HepG2 (cell line): Measurements from ENCODE around the gene DYRK2. TPM values are rescaled to one million over a fixed set of nuclear protein-coding genes. Genes with fewer than 3 reads are reported as not detected.

Experiments used
- ATAC-seq: fragments of 200-7000 bp; cut with Tn5 transposase; 3 replicates; pipeline ENCODE4 v1.9.1; 2020; ENCODE audit warnings: mild to moderate bottlenecking, moderate library complexity
- BruUV-seq: library from RNA; stranded (reverse); fragments of 400-500 nt; replicated peaks from 2 replicates; lab custom pipeline; 2021; lab: Mats Ljungman, UMichigan
- CTCF ChIA-PET: fragments of 300-600 bp; formaldehyde crosslinking; extraction: SDS; loops from one replicate; lab custom pipeline; 2021; ENCODE audit warnings: low total read pairs, inconsistent platforms, low intra/inter-chr PET ratio; lab: Yijun Ruan, JAX
- POLR2A ChIA-PET: fragments of 350-600 bp; sonication (Branson Sonifier 250); formaldehyde crosslinking; loops from one replicate; lab custom pipeline; 2020; ENCODE audit warnings: antibody characterized with exemption, inconsistent platforms; lab: Yijun Ruan, JAX
- DNase-seq: peaks from one replicate; pipeline ENCODE4 v3.0.0-alpha.2; 2015; ENCODE audit warnings: low spot score
- FAIRE-seq: peaks from 3 replicates; lab custom pipeline; 2011; peaks lifted over from hg19 to GRCh38; lab: Jason Lieb, UNC
- H2AFZ ChIP-seq: one replicate; pipeline ENCODE4 v1.6.1; 2011; ENCODE audit warnings: low read length, inconsistent platforms
- H3K27ac ChIP-seq: fragments of 300-600 bp; 3 replicates; pipeline ENCODE4 v1.8.0; 2011; ENCODE audit warnings: mixed run types, mild to moderate bottlenecking, mixed read lengths, low read length, inconsistent platforms; ENCODE audit not compliant: insufficient read depth; ENCODE audit errors: extremely low read length
- H3K27me3 ChIP-seq, 2 experiments: fragments of 200-600 bp in 1 of 2; 2 replicates in 1 of 2; 3 replicates in 1 of 2; pipeline versions ENCODE4 v1.6.0 to v1.8.0; 2011; ENCODE audit warnings: low read length in 2 of 2, mild to moderate bottlenecking in 2 of 2, moderate library complexity in 2 of 2, inconsistent platforms in 1 of 2; ENCODE audit not compliant: insufficient read depth in 2 of 2, control insufficient read depth in 1 of 2
- H3K36me3 ChIP-seq, 2 experiments: fragments of 200-600 bp in 1 of 2; replicated peaks in 1 of 2; 2 replicates in 1 of 2; 3 replicates in 1 of 2; pipeline versions ENCODE4 v1.5.1 to v1.8.0; 2011; ENCODE audit warnings: low read length in 2 of 2, inconsistent platforms in 1 of 2; ENCODE audit not compliant: insufficient read depth in 2 of 2, control insufficient read depth in 1 of 2
- H3K4me1 ChIP-seq: 2 replicates; pipeline ENCODE4 v1.5.1; 2012; ENCODE audit warnings: low read length, inconsistent platforms; ENCODE audit not compliant: insufficient read depth
- H3K4me2 ChIP-seq: 2 replicates; pipeline ENCODE4 v1.6.0; 2011; ENCODE audit warnings: low read depth, low read length, inconsistent platforms
- H3K4me3 ChIP-seq, 3 experiments: fragments of 200-600 bp in 1 of 3; sonication (generic), shearing (Covaris generic) in 1 of 3; replicated peaks in 1 of 3; 2 replicates each; pipeline ENCODE4 v1.5.1; 2011 to 2016; ENCODE audit warnings: low read length in 3 of 3, inconsistent platforms in 2 of 3, low read depth in 2 of 3, mild to moderate bottlenecking in 2 of 3, control low read depth in 1 of 3, mixed read lengths in 1 of 3; ENCODE audit not compliant: insufficient read depth in 1 of 3
- H3K79me2 ChIP-seq: one replicate; pipeline ENCODE4 v1.6.1; 2011; ENCODE audit warnings: low read length, inconsistent platforms; ENCODE audit not compliant: insufficient read depth
- H3K9ac ChIP-seq: 2 replicates; pipeline ENCODE4 v1.6.0; 2011; ENCODE audit warnings: mild to moderate bottlenecking, low read depth, low read length, inconsistent platforms; ENCODE audit not compliant: insufficient read depth
- H3K9me3 ChIP-seq: 2 replicates; pipeline ENCODE4 v1.5.1; 2012; ENCODE audit warnings: mild to moderate bottlenecking, low read length
- H4K20me1 ChIP-seq: 2 replicates; pipeline ENCODE4 v1.6.0; 2011; ENCODE audit warnings: inconsistent platforms, mild to moderate bottlenecking, low read length, moderate library complexity; ENCODE audit not compliant: insufficient read depth
- IRX3 ChIP-seq: sonication (generic); formaldehyde crosslinking; IDR thresholded peaks from 2 replicates; pipeline ENCODE4 v1.8.1; 2023; ENCODE audit warnings: mild to moderate bottlenecking, low read depth, missing genetic modification reagents, borderline replicate concordance
- SMAD9 ChIP-seq: sonication (generic); formaldehyde crosslinking; IDR thresholded peaks from 2 replicates; pipeline ENCODE4 v1.5.1; 2020; ENCODE audit warnings: mild to moderate bottlenecking, missing genetic modification reagents
- ZNF251 ChIP-seq: sonication (generic); formaldehyde crosslinking; IDR thresholded peaks from 2 replicates; pipeline ENCODE4 v1.9.0; 2021; ENCODE audit warnings: mild to moderate bottlenecking, missing genetic modification reagents
- ZNF646 ChIP-seq: sonication (generic); formaldehyde crosslinking; IDR thresholded peaks from 2 replicates; pipeline ENCODE4 v1.9.0; 2021; ENCODE audit warnings: mild to moderate bottlenecking, missing genetic modification reagents
- WGBS: methylation state at CpG from one replicate; pipeline ENCODE4 v1.1.6; 2017; ENCODE audit warnings: low lambda C conversion rate; 5-methylcytosine and 5-hydroxymethylcytosine counted together
- in situ Hi-C: cut with HindIII; loops from 2 replicates; pipeline ENCODE4 v1.10.0; 2017; ENCODE audit warnings: low pct_unique_long_range_greater_than_20kb; ENCODE audit not compliant: extremely low pct_ligation_motif_present
- intact Hi-C: fragments of 100-400 bp; cut with micrococcal nuclease; formaldehyde crosslinking; loops from one replicate; pipeline ENCODE4 v1.10.0; 2022; ENCODE audit not compliant: unreplicated experiment
- polyA plus RNA-seq, 8 experiments: library from polyadenylated mRNA; depleted of rRNA in 3 of 8; stranded (reverse) in 7 of 8; unstranded in 1 of 8; fragments of >200 nt; fragmentation: Illumina TruSeq in 4 of 8; extraction: Trizol in 4 of 8; gene quantifications; 2 replicates each; pipeline versions ENCODE4 v1.2.1 to v1.2.3, GENCODE V29; 2011 to 2016; ENCODE audit warnings: low read depth in 4 of 8, missing spikeins in 1 of 8, mixed read lengths in 1 of 8; ENCODE audit not compliant: insufficient read depth in 1 of 8
- total RNA-seq, 5 experiments: library from RNA; depleted of rRNA; stranded (reverse); fragments of >200 nt; fragmentation: Illumina TruSeq; extraction: Trizol; gene quantifications; 2 replicates each; pipeline ENCODE4 v1.2.3, GENCODE V29; 2016; ENCODE audit warnings: low read depth in 1 of 5
- TF ChIP-seq, protein P1 (sequence below): sonication (generic); formaldehyde crosslinking; IDR thresholded peaks from 2 replicates; pipeline ENCODE4 v1.9.0; 2022; ENCODE audit warnings: low read depth, missing genetic modification reagents
- TF ChIP-seq, protein P2 (sequence below): sonication (generic); formaldehyde crosslinking; conservative IDR thresholded peaks from 2 replicates; pipeline ENCODE4 v1.8.1; 2023; ENCODE audit warnings: missing genetic modification reagents
- TF ChIP-seq, protein P3 (sequence below): sonication (generic); formaldehyde crosslinking; IDR thresholded peaks from 2 replicates; pipeline ENCODE4 v1.5.1; 2020; ENCODE audit warnings: mild to moderate bottlenecking, missing genetic modification reagents, borderline replicate concordance

Gene DYRK2
- total and polyA plus RNA-seq, 2 of the 13 experiments (the other 11 are each of a cell fraction or from before 2014, with no cell fraction given) = 8.2 to 11.5 TPM

DNA sequence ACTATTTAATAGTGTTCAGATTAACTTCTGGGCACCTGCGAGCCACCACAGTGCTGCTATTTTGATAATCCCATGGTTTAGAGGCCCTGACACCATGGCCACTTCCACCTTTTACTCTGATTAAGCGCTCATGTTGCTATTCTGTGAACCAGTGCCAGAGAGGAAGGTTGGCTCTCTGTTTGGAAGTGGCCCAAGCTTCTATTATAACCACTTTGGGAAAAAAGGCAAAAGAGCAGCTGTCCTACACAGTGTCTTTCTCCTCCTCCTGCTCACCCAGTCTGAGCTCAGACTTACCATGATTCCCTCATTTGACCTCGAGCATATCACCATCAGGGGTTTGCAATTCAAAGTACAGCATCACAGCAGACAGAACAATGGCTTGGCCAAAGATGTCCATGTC is 23.3 kb downstream of the DYRK2 start:
- peaks cover 14% of the 10 kb centered on the region; the same call in 1 of the 2 replicates for H3K9me3 ChIP-seq
- intact Hi-C loops = no loop called here
- BruUV-seq = no TSS peak
- H3K9ac ChIP-seq = no peak overlapping the region
- ChIA-PET POLR2A (no interaction called here), CTCF (no interaction called here)
- H4K20me1 ChIP-seq = no peaks in the 10 kb centered on the region
- H3K27me3 ChIP-seq = no peaks in the 10 kb centered on the region
- H3K4me3 ChIP-seq = no peak overlapping the region
- no peaks in the 10 kb centered on the region for H3K4me1 ChIP-seq
- DNase-seq = no peak
- H3K27ac ChIP-seq = no peak overlapping the region
- no peaks in the 10 kb centered on the region for H3K79me2 ChIP-seq
- FAIRE-seq = no peak
- no peak for ATAC-seq
- TF ChIP-seq ZNF646 (CRISPR knock-in tag) = no peak
- TF ChIP-seq SMAD9 (CRISPR knock-in tag) = no peak
- TF ChIP-seq, protein P1, sequence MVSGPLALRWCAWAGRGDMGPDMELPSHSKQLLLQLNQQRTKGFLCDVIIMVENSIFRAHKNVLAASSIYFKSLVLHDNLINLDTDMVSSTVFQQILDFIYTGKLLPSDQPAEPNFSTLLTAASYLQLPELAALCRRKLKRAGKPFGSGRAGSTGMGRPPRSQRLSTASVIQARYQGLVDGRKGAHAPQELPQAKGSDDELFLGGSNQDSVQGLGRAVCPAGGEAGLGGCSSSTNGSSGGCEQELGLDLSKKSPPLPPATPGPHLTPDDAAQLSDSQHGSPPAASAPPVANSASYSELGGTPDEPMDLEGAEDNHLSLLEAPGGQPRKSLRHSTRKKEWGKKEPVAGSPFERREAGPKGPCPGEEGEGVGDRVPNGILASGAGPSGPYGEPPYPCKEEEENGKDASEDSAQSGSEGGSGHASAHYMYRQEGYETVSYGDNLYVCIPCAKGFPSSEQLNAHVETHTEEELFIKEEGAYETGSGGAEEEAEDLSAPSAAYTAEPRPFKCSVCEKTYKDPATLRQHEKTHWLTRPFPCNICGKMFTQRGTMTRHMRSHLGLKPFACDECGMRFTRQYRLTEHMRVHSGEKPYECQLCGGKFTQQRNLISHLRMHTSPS (CRISPR knock-in tag) = no peak
- TF ChIP-seq, protein P2, sequence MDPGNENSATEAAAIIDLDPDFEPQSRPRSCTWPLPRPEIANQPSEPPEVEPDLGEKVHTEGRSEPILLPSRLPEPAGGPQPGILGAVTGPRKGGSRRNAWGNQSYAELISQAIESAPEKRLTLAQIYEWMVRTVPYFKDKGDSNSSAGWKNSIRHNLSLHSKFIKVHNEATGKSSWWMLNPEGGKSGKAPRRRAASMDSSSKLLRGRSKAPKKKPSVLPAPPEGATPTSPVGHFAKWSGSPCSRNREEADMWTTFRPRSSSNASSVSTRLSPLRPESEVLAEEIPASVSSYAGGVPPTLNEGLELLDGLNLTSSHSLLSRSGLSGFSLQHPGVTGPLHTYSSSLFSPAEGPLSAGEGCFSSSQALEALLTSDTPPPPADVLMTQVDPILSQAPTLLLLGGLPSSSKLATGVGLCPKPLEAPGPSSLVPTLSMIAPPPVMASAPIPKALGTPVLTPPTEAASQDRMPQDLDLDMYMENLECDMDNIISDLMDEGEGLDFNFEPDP (CRISPR knock-in tag) = no peak
- TF ChIP-seq IRX3 (CRISPR knock-in tag) = no peak
- no peak for TF ChIP-seq ZNF251 (CRISPR knock-in tag)
- TF ChIP-seq, protein P3, sequence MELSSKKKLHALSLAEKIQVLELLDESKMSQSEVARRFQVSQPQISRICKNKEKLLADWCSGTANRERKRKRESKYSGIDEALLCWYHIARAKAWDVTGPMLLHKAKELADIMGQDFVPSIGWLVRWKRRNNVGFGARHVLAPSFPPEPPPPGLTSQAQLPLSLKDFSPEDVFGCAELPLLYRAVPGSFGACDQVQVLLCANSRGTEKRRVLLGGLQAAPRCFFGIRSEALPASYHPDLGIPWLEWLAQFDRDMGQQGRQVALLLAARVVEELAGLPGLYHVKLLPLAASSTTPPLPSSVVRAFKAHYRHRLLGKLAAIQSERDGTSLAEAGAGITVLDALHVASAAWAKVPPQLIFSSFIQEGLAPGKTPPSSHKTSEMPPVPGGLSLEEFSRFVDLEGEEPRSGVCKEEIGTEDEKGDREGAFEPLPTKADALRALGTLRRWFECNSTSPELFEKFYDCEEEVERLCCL = no peak
- no peak overlapping the region for H3K4me2 ChIP-seq
- H3K36me3 ChIP-seq = no peaks in the 10 kb centered on the region
- 57% methylated on average over 3 of the region's 3 CpGs for WGBS
- in situ Hi-C loops = no loop called here
- no peak overlapping the region for H2AFZ ChIP-seq
